Stimulated activated memory B cell treated with anti-CD40 and anti-IgM and Interleukin-4, amounts not matched to agents 10 μg/mL and 1 μg/mL and 100 μg/mL, for 72 hours (primary cell): Measurements from ENCODE around the gene GALNT2.

Source experiments
- ATAC-seq: fragments of 150-1000 bp; cut with Tn5 transposase; 2 replicates; pipeline ENCODE4 v1.10.0; 2021
- H3K27ac Mint-ChIP-seq: one replicate; pipeline ENCODE4 v1.8.0; 2022; ENCODE audit warnings: mild to moderate bottlenecking, mixed read lengths
- H3K27me3 Mint-ChIP-seq: one replicate; pipeline ENCODE4 v1.8.0; 2022; ENCODE audit warnings: mixed read lengths
- H3K36me3 Mint-ChIP-seq: one replicate; pipeline ENCODE4 v1.8.0; 2022; ENCODE audit warnings: mixed read lengths
- H3K4me1 Mint-ChIP-seq: one replicate; pipeline ENCODE4 v1.8.0; 2022; ENCODE audit warnings: mixed read lengths
- H3K4me3 Mint-ChIP-seq: one replicate; pipeline ENCODE4 v1.8.0; 2022; ENCODE audit warnings: mild to moderate bottlenecking, moderate library complexity, mixed read lengths
- H3K9me3 Mint-ChIP-seq: one replicate; pipeline ENCODE4 v1.8.0; 2022; ENCODE audit warnings: mixed read lengths

The GALNT2 gene

GRCh38 chr1:230044729-230045128, 22.3 kb upstream of the GALNT2 start:
- H3K36me3 Mint-ChIP-seq = no peaks in the 10 kb centered on the region
- H3K9me3 Mint-ChIP-seq = peaks cover 2% of the 10 kb centered on the region
- no peak overlapping the region for H3K27ac Mint-ChIP-seq
- H3K4me1 Mint-ChIP-seq = no peaks in the 10 kb centered on the region
- peaks cover 58% of the 10 kb centered on the region for H3K27me3 Mint-ChIP-seq
- no peak for ATAC-seq
- no peak overlapping the region for H3K4me3 Mint-ChIP-seq

- H3K36me3 Mint-ChIP-seq = no peaks in the 10 kb centered on the region
- H3K4me1 Mint-ChIP-seq = peaks cover 6% of the 10 kb centered on the region
- no peaks in the 10 kb centered on the region for H3K9me3 Mint-ChIP-seq
- no peak overlapping the region for H3K4me3 Mint-ChIP-seq
- no peak for ATAC-seq
- H3K27ac Mint-ChIP-seq = no peak overlapping the region
- peaks cover 44% of the 10 kb centered on the region for H3K27me3 Mint-ChIP-seq
These were observed 19.7 kb upstream of the GALNT2 start for GRCh38 chr1:230047114-230047865.

GRCh38 chr1:230048322-230048721, 18.7 kb upstream of the GALNT2 start:
- no peak for ATAC-seq
- H3K27me3 Mint-ChIP-seq = peaks cover 34% of the 10 kb centered on the region
- peaks cover 6% of the 10 kb centered on the region for H3K4me1 Mint-ChIP-seq
- no peak overlapping the region for H3K4me3 Mint-ChIP-seq
- H3K36me3 Mint-ChIP-seq = no peaks in the 10 kb centered on the region
- H3K9me3 Mint-ChIP-seq = no peaks in the 10 kb centered on the region
- no peak overlapping the region for H3K27ac Mint-ChIP-seq

DNA sequence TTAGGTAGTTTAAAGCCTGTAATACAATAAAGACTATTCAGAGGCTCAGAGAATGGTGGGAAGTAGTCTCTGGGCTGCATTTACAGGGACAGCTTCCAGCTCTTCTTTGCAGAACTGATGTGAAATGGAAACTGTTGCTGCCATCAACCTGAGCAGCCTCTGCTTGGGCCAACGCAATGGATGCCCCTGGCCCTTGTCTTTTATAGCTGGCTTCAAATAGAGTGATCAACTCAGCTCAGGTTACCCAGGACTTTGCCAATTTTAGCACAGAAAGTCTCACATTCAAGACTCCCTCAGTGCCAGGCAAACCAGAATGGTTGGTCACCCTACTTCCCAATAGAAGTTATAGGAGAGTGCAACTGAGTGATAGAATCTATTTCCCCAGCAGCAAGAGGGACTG, 18.1 kb upstream of the GALNT2 start:
- H3K27me3 Mint-ChIP-seq = peaks cover 28% of the 10 kb centered on the region
- no peak overlapping the region for H3K27ac Mint-ChIP-seq
- peaks cover 6% of the 10 kb centered on the region for H3K4me1 Mint-ChIP-seq
- no peaks in the 10 kb centered on the region for H3K9me3 Mint-ChIP-seq
- ATAC-seq = no peak
- no peak overlapping the region for H3K4me3 Mint-ChIP-seq
- H3K36me3 Mint-ChIP-seq = no peaks in the 10 kb centered on the region

DNA sequence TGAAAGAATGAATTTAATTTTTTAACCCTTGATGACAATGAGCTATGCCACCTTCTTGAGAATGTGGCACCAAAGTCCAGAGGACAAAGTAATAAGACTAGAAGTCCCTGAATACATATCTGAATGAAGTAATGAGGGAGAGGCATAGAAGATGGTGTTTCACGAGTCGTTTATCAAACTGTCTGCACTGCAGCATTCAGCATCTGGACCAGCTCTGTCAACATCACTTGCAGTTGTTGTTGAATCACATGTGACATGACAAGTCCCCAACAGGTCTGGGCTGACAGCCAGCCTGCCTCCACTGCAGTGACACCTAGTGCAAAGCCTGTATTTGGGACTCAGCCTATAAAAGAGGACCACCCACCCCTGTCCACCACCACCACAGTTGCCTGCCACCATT, 17.3 kb upstream of the GALNT2 start:
- Mint-ChIP-seq H3K4me3 (no peak overlapping the region), H3K4me1 (peaks cover 6% of the 10 kb centered on the region), H3K27me3 (peaks cover 20% of the 10 kb centered on the region), H3K9me3 (no peaks in the 10 kb centered on the region), H3K27ac (no peak overlapping the region), H3K36me3 (no peaks in the 10 kb centered on the region)
- ATAC-seq = no peak

DNA sequence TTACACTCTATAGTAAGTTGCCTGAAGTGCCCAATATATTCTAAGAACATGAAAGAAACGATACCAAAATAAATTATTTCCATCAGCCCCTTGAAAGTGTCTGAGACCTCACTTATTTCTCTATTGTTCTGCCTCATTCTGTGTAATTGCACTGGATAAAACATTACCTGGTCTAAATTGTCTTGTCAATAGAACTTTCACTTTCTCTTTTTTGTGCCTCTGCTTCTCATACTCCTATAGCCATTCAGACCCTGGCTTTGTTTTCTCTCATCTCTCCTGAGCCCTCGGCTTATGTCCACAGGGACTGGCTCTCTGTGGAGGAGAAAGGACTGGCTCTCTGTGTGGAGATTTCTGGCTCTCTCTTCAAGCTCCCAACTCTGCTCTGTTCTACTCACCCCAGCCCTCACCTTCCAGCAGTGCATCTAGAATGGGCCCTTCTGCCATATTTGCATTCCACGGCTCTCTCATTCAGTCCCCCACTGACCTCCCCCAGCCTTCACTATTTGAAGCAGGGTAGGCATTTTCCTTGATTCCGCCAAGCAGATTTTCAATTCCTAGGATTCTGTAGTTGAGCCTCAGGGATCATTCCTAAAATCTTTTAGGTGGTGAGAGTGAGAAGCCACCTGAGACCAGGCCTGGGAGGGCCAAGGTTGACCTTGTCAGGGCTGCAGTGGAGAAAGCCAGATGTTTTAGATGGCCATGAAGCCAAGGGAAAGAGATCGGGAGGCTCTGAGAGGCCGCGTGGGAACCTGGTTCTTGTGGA, 15.9 kb upstream of the GALNT2 start:
- no peak for ATAC-seq
- H3K4me3 Mint-ChIP-seq = no peak overlapping the region
- no peak overlapping the region for H3K27ac Mint-ChIP-seq
- peaks cover 6% of the 10 kb centered on the region for H3K4me1 Mint-ChIP-seq
- no peaks in the 10 kb centered on the region for H3K36me3 Mint-ChIP-seq
- no peaks in the 10 kb centered on the region for H3K9me3 Mint-ChIP-seq
- H3K27me3 Mint-ChIP-seq = peaks cover 8% of the 10 kb centered on the region

DNA sequence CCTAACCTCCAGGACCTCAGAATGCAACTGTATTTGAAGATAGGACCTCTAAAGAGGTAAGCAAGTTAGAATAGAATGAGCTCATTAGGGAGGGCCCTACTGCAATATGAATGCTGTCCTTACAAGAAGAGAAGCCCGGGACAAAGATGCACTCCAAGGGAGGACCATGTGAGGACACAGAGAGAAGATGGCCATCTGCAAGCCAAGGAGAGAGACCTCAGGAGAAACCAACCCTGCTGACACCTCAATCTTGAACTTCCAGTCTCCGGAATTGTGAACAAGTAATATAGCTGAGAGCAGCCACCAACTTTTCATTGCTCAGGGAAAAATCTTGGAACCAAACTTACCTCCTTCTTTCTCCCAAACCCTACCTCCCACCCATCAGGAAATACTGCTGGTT, 15.0 kb upstream of the GALNT2 start:
- no peaks in the 10 kb centered on the region for H3K9me3 Mint-ChIP-seq
- no peak for ATAC-seq
- no peaks in the 10 kb centered on the region for H3K36me3 Mint-ChIP-seq
- H3K4me1 Mint-ChIP-seq = peaks cover 6% of the 10 kb centered on the region
- no peak overlapping the region for H3K27ac Mint-ChIP-seq
- H3K27me3 Mint-ChIP-seq = peaks cover 3% of the 10 kb centered on the region
- no peak overlapping the region for H3K4me3 Mint-ChIP-seq

DNA sequence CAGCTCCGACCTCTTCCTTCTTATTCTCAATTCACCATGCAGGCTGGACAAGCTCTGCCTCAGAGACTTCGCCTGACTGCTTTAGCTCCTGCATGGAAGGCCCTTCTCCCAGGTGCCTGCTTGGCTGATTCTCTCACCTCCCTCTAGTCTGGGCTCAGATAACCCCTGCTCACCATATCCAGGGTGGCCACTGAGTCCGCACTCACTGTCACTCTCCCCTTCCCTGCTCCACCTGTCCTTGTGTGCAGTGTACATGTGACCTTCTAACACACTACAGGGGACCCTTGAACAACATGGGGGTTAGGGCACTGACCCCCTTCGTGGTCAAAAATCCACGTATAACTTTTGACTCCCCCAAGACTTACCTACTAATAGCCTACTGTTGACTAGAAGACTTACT, 14.4 kb upstream of the GALNT2 start:
- Mint-ChIP-seq H3K4me1 (peaks cover 6% of the 10 kb centered on the region), H3K36me3 (no peaks in the 10 kb centered on the region), H3K4me3 (no peak overlapping the region), H3K27ac (no peak overlapping the region), H3K9me3 (no peaks in the 10 kb centered on the region), H3K27me3 (no peaks in the 10 kb centered on the region)
- ATAC-seq = no peak

DNA sequence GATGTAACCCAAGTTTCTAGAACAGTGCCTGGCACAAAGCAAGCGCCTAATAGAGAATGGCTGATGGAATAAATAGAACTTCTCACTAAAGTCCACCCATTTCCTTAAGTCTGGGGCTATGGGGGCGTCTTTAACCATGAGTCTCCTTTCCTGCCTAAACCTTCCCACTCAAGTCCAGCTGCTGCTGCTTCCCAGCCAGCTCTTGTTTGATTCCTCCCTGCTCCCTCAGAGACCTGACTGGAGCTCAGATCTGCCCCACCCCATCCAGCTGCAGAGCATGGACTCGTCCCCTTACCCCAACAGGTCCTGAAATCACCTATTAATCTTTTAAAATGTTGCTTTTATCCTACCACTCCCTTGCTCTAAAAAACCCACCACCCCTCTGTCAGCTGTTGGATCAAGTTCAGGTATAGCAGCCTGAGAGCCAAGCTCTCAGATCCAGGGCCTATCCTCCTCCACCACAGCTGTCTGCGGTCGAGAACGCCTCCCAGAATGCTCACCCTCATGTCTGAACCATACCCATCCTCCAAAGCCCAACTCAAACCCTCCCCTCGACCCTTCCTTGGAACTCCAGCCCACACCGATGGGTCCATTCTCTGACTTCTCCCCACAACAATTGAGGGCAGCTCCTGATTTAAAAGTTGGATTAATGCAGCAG, 12.8 kb upstream of the GALNT2 start:
- Mint-ChIP-seq H3K27ac (no peak overlapping the region), H3K36me3 (no peaks in the 10 kb centered on the region), H3K4me1 (peaks cover 6% of the 10 kb centered on the region), H3K27me3 (no peaks in the 10 kb centered on the region), H3K9me3 (no peaks in the 10 kb centered on the region), H3K4me3 (no peak overlapping the region)
- no peak for ATAC-seq

GRCh38 chr1:230056098-230056497, 10.9 kb upstream of the GALNT2 start:
- H3K36me3 Mint-ChIP-seq = no peaks in the 10 kb centered on the region
- H3K4me1 Mint-ChIP-seq = peaks cover 3% of the 10 kb centered on the region
- no peak overlapping the region for H3K4me3 Mint-ChIP-seq
- no peaks in the 10 kb centered on the region for H3K9me3 Mint-ChIP-seq
- no peak overlapping the region for H3K27ac Mint-ChIP-seq
- no peaks in the 10 kb centered on the region for H3K27me3 Mint-ChIP-seq
- ATAC-seq = no peak

DNA sequence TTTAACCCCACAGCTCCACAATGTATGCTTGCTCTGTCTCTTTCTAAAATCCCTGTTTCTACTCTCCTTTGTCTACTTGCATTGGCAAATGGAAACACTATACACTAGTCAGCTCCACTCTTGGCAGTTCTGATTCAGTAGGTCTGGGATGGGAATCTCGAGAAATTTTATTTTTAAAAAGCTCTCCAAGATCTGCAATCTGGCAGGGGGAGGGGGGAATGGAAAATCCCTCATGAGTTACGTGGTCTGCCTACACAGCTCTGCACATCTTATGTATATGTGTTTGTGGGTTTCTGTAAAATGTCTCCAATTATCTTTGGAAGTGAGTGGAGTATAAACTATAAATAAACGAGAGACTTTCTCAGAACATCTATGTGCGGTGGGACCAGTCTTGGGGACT, 9.9 kb upstream of the GALNT2 start:
- H3K27ac Mint-ChIP-seq = no peak overlapping the region
- H3K9me3 Mint-ChIP-seq = no peaks in the 10 kb centered on the region
- no peak for ATAC-seq
- no peaks in the 10 kb centered on the region for H3K4me1 Mint-ChIP-seq
- H3K4me3 Mint-ChIP-seq = no peak overlapping the region
- H3K36me3 Mint-ChIP-seq = no peaks in the 10 kb centered on the region
- no peaks in the 10 kb centered on the region for H3K27me3 Mint-ChIP-seq

GRCh38 chr1:230057681-230058565, 9.1 kb upstream of the GALNT2 start:
- Mint-ChIP-seq H3K27me3 (no peaks in the 10 kb centered on the region), H3K9me3 (peaks cover 4% of the 10 kb centered on the region), H3K36me3 (no peaks in the 10 kb centered on the region), H3K4me3 (no peak overlapping the region), H3K4me1 (no peaks in the 10 kb centered on the region), H3K27ac (no peak overlapping the region)
- ATAC-seq = no peak

DNA sequence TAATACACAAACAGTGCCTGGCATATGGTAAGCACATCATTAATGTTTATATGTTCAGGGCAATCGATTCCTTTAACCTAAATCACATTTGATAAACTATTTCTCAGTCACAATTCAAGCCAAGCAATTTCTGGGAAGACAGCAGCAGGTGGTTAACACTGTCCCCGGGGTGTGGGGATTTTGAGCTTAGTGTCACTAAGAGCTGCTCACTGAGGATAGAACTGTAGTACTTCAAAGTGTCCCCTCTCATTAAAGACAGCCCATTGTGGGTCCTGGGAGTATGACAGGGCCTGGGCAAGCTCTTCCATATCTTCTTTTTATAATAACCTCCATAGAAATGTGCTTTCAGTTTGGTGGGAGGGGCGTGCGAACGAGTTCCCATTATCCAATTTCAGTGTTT, 8.4 kb upstream of the GALNT2 start:
- Mint-ChIP-seq H3K4me1 (no peaks in the 10 kb centered on the region), H3K9me3 (peaks cover 4% of the 10 kb centered on the region), H3K4me3 (no peak overlapping the region), H3K36me3 (no peaks in the 10 kb centered on the region), H3K27me3 (no peaks in the 10 kb centered on the region), H3K27ac (no peak overlapping the region)
- ATAC-seq = no peak

DNA sequence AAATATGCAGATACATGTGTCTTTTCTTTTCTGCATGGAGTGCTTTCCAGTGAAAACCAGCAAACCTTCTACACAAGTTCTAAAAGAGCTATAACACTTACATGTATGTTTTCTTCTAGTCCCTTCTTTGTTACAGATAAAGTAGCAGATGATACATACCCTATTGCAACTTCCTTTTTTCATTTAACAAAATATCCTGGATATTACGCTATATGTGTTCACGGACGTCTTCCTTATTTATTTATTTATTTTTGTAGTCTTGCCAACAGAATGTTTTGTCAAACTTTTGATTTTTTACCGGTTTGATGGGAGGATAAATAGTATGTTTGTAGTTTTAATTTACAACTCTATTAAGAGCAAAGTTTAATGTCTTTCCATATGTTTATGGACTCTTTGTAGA, 5.2 kb upstream of the GALNT2 start:
- H3K36me3 Mint-ChIP-seq = no peaks in the 10 kb centered on the region
- no peaks in the 10 kb centered on the region for H3K27me3 Mint-ChIP-seq
- peaks cover 4% of the 10 kb centered on the region for H3K9me3 Mint-ChIP-seq
- peaks cover 13% of the 10 kb centered on the region for H3K4me1 Mint-ChIP-seq
- H3K27ac Mint-ChIP-seq = no peak overlapping the region
- ATAC-seq = no peak
- H3K4me3 Mint-ChIP-seq = no peak overlapping the region

GRCh38 chr1:230062521-230062920, 4.5 kb upstream of the GALNT2 start:
- Mint-ChIP-seq H3K27ac (no peak overlapping the region), H3K4me1 (peaks cover 13% of the 10 kb centered on the region), H3K36me3 (no peaks in the 10 kb centered on the region), H3K4me3 (no peak overlapping the region), H3K9me3 (peaks cover 4% of the 10 kb centered on the region), H3K27me3 (no peaks in the 10 kb centered on the region)
- ATAC-seq = no peak
